SH-SY5Y (cell line): ENCODE measurements around the gene USH2A.
A peak's percentile ranks its signal among the peaks of the same experiment; 100 is the strongest.

Source experiments
- GATA2 ChIP-seq: IDR thresholded peaks from 2 replicates; pipeline ENCODE4 v1.6.1; 2011; ENCODE audit warnings: mild to moderate bottlenecking, low read depth, low read length
- GATA3 ChIP-seq: IDR thresholded peaks from 2 replicates; pipeline ENCODE4 v1.6.1; 2011; ENCODE audit warnings: low read depth, mild to moderate bottlenecking, low read length, moderate library complexity

DNA sequence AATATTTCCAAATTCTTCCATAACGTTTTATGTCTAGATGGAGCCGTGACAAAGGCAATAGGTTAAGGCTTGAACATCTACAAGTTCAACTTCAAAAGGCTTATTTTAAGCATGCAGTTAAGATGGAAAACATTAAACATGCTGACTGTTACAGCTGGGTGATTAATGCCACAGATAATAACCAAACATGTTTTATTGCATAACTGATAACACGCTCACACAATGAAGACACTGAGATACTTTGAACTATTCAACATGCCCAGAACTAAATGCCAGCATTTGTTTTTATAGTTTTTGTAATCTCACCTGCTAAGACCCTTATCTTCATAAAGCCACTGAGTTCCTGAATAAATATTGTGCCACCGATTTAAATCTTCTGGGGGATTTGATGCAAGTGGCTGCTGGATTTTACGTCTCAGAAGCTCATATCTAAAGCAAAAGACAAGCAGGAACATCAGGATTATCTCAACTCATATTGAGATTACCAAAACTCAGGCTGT is 545.7 kb downstream of the USH2A start:
- TF ChIP-seq GATA2 (peak; percentile 13; the same call in 1 of the 2 replicates), GATA3 (peak; percentile 69)
